ENCODE measurements around the gene GPR107. TPM values are rescaled to one million over a fixed set of nuclear protein-coding genes. Genes with fewer than 3 reads are reported as not detected.

The GPR107 gene
- total RNA-seq, 1 donor from 2014 or later, result 42.4 TPM

DNA sequence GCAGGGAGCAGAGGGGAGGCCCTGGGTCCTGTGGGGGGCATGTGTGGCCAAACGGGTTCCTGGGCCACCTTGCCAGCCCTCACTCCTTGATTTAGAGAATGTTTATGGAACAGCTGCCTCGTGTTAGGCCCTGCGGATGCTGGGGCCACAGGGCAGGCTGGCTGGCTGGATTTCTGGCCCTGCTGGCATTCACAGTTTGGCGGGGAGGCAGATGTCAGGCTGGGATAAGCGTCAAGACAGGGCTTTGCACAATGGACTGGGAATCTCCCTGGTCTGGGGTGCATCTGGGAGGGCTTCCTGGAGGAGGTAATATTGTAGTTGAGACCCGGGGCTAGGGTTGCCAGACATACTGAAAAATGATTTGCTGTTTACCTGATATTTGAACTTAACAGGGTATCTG lies 132.3 kb downstream of the GPR107 start:
- DNase-seq (ENCODE audit: low spot score) (no peak), ATAC-seq (no peak)
- intact Hi-C loops (cut with DNase I), result no loop called here

DNA sequence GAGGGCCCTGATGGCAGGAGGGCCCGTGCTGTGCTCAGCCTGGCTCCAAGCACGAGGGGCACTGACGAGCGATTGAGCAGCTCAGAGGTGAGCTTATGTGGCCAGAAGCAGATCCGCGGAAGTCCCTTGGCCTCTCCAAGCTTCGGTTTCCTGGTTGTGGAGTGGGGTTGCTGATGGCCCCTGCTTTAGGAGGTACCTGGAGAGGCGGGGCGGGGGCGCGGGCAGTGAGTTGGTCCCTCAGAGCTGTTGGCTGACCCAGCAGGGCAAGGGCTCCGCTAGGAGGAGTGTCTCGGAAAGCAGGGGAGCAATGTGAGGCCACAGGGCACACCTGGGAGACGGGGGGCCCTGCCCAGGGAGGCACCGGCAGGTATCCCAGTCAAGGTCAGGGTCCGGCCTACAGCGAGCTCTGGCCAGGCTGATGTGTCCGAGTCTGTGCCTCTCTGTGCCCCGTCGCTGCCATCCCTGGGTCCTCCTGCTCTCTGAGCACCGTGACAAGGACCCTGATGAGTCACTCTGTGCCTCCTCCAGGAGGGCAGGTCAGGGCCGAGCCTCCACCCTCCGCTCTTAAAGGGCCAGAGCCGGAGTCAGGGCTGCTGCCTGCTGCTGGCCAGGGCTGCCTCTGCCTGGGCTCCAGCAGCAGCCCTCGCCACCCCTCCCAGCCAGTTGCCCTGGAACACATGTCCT lies 133.3 kb downstream of the GPR107 start:
- intact Hi-C loops (cut with DNase I), result no loop called here
- ATAC-seq, result peak; percentile 70
- DNase-seq (ENCODE audit: low spot score), result no peak

DNA sequence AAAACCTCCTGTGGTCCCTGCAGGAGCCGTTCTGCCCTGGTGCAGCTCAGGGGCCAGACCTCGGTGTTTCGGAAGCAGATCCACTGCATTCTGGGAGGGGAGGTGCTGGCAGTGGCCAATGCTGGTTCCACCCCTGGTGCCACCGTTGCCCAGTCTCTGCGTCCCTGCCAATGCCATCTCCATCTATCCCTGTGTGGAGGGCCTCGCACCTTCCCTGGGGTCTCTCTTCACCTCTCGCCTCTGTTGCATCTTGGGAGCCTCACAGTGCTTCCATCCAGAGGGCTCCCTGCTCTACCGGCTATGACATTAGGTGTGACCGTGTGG lies 133.8 kb downstream of the GPR107 start:
- DNase-seq (ENCODE audit: low spot score) (no peak), ATAC-seq (no peak)
- intact Hi-C loops (cut with DNase I), result no loop called here

DNA sequence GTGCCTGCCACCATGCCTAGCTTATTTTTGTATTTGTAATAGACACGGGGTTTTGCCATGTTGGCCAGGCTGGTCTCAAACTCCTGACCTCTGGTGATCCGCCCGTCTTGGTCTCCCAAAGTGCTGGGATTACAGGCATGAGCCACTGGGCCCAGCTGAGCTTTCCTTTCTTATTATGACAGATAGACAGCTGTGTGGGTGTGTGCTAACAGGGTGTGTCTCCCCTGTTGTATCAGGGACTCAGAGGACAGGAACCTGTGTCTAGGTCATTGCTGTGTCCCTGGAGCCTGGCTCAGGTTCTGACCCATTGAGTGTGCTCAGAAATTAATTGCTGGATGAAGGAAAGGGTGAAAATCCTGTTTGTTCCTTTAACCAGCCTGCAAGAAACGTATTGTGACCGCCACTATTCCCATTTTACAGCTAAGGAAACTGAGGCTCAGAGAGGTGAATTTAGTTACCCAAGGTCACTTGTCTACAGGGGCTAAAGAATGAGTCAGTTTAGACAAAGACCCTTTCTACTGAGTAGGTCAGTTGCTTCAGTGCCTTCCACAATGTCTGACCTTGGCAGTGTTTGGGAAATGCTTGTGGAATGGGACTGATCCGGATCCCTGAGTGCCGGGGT lies 135.3 kb downstream of the GPR107 start:
- intact Hi-C loops (cut with DNase I), result no loop called here
- DNase-seq (ENCODE audit: low spot score) (no peak), ATAC-seq (no peak)

Other genes with a start within 250 kb of the GPR107 start
- 24.6 TPM for gene TOR1A, start 229.8 kb upstream of the GPR107 start, total RNA-seq
- gene C9orf78, start 218.6 kb upstream of the GPR107 start, total RNA-seq, result 38.6 TPM
- gene USP20, start 218.4 kb upstream of the GPR107 start, total RNA-seq, result 28.7 TPM
- gene FNBP1, start 10.7 kb upstream of the GPR107 start, total RNA-seq, result 132 TPM
- gene NCS1, start 118.5 kb downstream of the GPR107 start, total RNA-seq, result 11.7 TPM
- gene HMCN2, start 211.9 kb downstream of the GPR107 start, total RNA-seq, result 3.3 TPM

Data from sciatic nerve (tissue), 2 donors.